ENCODE results near the gene SGMS1.

DNA sequence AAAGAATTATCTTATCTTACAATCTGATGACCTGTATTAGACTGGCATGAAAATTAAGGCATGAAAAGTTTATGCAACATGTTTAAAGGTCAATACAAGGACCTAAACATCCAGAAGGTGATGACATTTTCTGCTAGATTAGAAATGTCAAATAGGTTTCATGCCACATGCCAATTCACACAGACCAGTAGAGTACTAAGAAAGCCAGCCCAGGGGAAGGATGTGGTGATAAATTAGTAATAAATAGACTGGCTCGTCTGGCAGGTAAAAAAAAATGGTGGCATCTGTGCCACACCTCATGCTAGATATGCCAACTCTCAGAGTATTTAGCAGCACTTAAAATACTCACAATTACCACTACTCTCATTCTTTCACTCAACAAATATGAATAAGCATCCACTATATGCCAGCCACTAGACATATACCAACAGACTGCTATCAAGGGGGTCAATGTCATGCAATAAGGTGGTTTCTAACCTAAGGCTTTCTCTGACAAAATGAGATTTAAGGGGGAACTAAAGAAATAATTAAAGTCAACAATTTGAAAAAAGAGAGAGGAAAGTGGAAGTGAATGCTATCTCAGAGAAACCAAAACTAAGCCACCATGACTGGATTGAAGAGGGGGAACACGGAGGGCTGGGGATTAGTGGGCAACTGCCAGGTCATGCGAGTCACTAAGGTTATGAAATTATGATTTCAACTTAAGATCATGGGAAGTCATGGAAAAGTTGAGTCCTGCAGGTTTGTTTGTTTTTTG is 83.5 kb downstream of the SGMS1 start:
- no peak for TF ChIP-seq EZH2 (IDR thresholded peaks at IDR 0.05; ENCODE audit: borderline replicate concordance, insufficient read depth, low read depth, low read length, poor library complexity, severe bottlenecking)
- TF ChIP-seq, protein P1, sequence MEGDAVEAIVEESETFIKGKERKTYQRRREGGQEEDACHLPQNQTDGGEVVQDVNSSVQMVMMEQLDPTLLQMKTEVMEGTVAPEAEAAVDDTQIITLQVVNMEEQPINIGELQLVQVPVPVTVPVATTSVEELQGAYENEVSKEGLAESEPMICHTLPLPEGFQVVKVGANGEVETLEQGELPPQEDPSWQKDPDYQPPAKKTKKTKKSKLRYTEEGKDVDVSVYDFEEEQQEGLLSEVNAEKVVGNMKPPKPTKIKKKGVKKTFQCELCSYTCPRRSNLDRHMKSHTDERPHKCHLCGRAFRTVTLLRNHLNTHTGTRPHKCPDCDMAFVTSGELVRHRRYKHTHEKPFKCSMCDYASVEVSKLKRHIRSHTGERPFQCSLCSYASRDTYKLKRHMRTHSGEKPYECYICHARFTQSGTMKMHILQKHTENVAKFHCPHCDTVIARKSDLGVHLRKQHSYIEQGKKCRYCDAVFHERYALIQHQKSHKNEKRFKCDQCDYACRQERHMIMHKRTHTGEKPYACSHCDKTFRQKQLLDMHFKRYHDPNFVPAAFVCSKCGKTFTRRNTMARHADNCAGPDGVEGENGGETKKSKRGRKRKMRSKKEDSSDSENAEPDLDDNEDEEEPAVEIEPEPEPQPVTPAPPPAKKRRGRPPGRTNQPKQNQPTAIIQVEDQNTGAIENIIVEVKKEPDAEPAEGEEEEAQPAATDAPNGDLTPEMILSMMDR (IDR thresholded peaks at IDR 0.05), result no peak
